Right atrium auricular region (tissue), 2 donors: ENCODE measurements around the gene SLC25A15. TPM values are rescaled to one million over a fixed set of nuclear protein-coding genes. Genes with fewer than 3 reads are reported as not detected.

ENCODE experiments used
- DNase-seq: peaks from one replicate; pipeline ENCODE4 v3.0.0-alpha.2; 2019; ENCODE audit warnings: low spot score
- H3K27ac ChIP-seq, 2 donors: fragments of 200-600 bp; sonication (generic); 1 replicate in 1 of 2; 2 replicates in 1 of 2; pipeline ENCODE4 v1.5.1; 2016 to 2019
- H3K27me3 ChIP-seq, 2 donors: fragments of 200-600 bp; sonication (generic); one replicate each; pipeline versions ENCODE4 v1.5.1 to v1.6.0; 2017 to 2019
- H3K36me3 ChIP-seq: fragments of 200-600 bp; sonication (generic); one replicate; pipeline ENCODE4 v1.5.1; 2016
- H3K4me1 ChIP-seq, 2 donors: fragments of 200-600 bp; sonication (generic); one replicate each; pipeline versions ENCODE4 v1.5.1 to v1.6.0; 2017 to 2019
- H3K4me3 ChIP-seq, 2 donors: fragments of 200-600 bp; sonication (generic); 1 replicate in 1 of 2; 2 replicates in 1 of 2; pipeline ENCODE4 v1.5.1; 2017 to 2019; ENCODE audit warnings: mild to moderate bottlenecking in 1 of 2, moderate library complexity in 1 of 2
- H3K9me3 ChIP-seq, 2 donors: fragments of 200-600 bp; sonication (generic); one replicate each; pipeline ENCODE4 v1.5.1; 2019
- total RNA-seq, 2 donors: library from RNA; depleted of rRNA; stranded (reverse); fragments of >200 nt; gene quantifications; one replicate each; pipeline ENCODE4 v1.1.0, GENCODE V29; 2016
- TF ChIP-seq, protein P1 (sequence below), 2 donors: fragments of 200-600 bp; sonication (generic); IDR thresholded peaks; one replicate each; pipeline ENCODE4 v1.5.1; 2019; ENCODE audit warnings: antibody characterized with exemption in 2 of 2

SLC25A15 gene
- total RNA-seq, 2 donors from 2014 or later: 5.9 to 6.0 TPM

DNA sequence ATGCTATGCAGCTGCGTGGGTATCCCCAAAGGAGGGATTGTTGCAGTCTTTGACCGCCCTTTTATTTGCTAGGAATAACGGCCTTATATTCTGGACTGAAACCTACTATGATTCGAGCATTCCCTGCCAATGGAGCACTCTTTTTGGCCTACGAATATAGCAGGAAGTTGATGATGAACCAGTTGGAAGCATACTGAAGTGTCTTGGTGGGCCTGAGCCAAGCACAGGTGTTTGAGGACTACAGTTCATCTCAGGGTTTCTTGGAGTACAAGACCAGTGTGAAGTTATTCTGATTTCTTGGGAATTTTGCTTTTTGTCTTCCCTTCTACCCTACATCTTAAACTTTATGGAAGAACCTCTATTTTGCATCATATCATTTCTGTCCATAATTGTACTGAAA, 20.1 kb downstream of the SLC25A15 start:
- DNase-seq: no peak
- TF ChIP-seq, protein P1, sequence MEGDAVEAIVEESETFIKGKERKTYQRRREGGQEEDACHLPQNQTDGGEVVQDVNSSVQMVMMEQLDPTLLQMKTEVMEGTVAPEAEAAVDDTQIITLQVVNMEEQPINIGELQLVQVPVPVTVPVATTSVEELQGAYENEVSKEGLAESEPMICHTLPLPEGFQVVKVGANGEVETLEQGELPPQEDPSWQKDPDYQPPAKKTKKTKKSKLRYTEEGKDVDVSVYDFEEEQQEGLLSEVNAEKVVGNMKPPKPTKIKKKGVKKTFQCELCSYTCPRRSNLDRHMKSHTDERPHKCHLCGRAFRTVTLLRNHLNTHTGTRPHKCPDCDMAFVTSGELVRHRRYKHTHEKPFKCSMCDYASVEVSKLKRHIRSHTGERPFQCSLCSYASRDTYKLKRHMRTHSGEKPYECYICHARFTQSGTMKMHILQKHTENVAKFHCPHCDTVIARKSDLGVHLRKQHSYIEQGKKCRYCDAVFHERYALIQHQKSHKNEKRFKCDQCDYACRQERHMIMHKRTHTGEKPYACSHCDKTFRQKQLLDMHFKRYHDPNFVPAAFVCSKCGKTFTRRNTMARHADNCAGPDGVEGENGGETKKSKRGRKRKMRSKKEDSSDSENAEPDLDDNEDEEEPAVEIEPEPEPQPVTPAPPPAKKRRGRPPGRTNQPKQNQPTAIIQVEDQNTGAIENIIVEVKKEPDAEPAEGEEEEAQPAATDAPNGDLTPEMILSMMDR (IDR thresholded peaks at IDR 0.05): no peak
- Histone ChIP-seq H3K4me1 (no peaks in the 10 kb centered on the region), H3K9me3 (no peaks in the 10 kb centered on the region), H3K36me3 (no peaks in the 10 kb centered on the region), H3K4me3 (no peak overlapping the region), H3K27me3 (no peaks in the 10 kb centered on the region), H3K27ac (no peak overlapping the region)

DNA sequence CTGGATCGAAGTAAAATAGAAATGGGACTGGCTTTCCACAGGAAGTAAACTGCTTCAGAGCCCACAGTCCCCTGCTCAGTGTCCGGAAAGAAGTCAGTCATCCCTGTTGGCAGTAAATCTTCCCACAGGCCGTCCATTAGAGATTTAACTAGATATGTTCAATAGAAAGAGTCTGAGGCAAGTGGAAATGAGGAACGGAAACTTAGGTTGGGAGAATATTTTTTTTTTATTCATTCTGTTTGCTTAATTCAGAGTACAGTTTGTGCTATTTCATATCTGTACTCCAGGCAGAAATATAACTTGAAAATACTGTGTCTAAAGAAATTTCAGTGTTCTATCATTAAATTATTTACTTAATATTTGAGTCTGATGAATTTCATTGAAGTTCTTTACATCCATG, 22.7 kb downstream of the SLC25A15 start:
- TF ChIP-seq, protein P1 (IDR thresholded peaks at IDR 0.05): no peak

GRCh38 chr13:40812724-40813445, 23.5 kb downstream of the SLC25A15 start:
- H3K9me3 ChIP-seq: peaks cover 0 to 4% of the 10 kb centered on the region in 2 donors
- no peak overlapping the region for H3K4me3 ChIP-seq
- H3K36me3 ChIP-seq: no peaks in the 10 kb centered on the region
- H3K27me3 ChIP-seq: no peaks in the 10 kb centered on the region
- H3K4me1 ChIP-seq: no peaks in the 10 kb centered on the region
- no peak overlapping the region for H3K27ac ChIP-seq
- DNase-seq: no peak
- TF ChIP-seq, protein P1 (IDR thresholded peaks at IDR 0.05): no peak

More for the DNA sequence above, 22.7 kb downstream of the SLC25A15 start:
- Histone ChIP-seq H3K4me3 (no peak overlapping the region), H3K9me3 (peaks cover 0 to 4% of the 10 kb centered on the region in 2 donors), H3K27ac (no peak overlapping the region), H3K36me3 (no peaks in the 10 kb centered on the region), H3K4me1 (no peaks in the 10 kb centered on the region), H3K27me3 (no peaks in the 10 kb centered on the region)
- DNase-seq: no peak

GRCh38 chr13:40813667-40814454, 24.4 kb downstream of the SLC25A15 start:
- Histone ChIP-seq H3K9me3 (peaks cover 0 to 4% of the 10 kb centered on the region in 2 donors), H3K4me3 (no peak overlapping the region), H3K27ac (no peak overlapping the region), H3K4me1 (no peaks in the 10 kb centered on the region), H3K36me3 (no peaks in the 10 kb centered on the region), H3K27me3 (no peaks in the 10 kb centered on the region)
- TF ChIP-seq, protein P1 (IDR thresholded peaks at IDR 0.05): peak in 1 of 2 donors; percentile 42
- DNase-seq: no peak

GRCh38 chr13:40814803-40815202, 25.4 kb downstream of the SLC25A15 start:
- no peak for DNase-seq
- TF ChIP-seq, protein P1 (IDR thresholded peaks at IDR 0.05): no peak
- no peaks in the 10 kb centered on the region for H3K27me3 ChIP-seq
- H3K36me3 ChIP-seq: no peaks in the 10 kb centered on the region
- H3K4me1 ChIP-seq: no peaks in the 10 kb centered on the region
- peaks cover 0 to 4% of the 10 kb centered on the region in 2 donors for H3K9me3 ChIP-seq
- no peak overlapping the region for H3K4me3 ChIP-seq
- H3K27ac ChIP-seq: no peak overlapping the region
